CD4-positive, alpha-beta T cell treated with Interleukin-4 for 4 hours (primary cell): ENCODE data around the gene OR1J1.
A peak's percentile ranks its signal among the peaks of the same experiment; 100 is the strongest.

Experiments used
- DNase-seq: peaks from one replicate; pipeline ENCODE4 v3.0.0-alpha.2; 2020

Gene OR1J1, protein sequence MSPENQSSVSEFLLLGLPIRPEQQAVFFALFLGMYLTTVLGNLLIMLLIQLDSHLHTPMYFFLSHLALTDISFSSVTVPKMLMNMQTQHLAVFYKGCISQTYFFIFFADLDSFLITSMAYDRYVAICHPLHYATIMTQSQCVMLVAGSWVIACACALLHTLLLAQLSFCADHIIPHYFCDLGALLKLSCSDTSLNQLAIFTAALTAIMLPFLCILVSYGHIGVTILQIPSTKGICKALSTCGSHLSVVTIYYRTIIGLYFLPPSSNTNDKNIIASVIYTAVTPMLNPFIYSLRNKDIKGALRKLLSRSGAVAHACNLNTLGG

DNA sequence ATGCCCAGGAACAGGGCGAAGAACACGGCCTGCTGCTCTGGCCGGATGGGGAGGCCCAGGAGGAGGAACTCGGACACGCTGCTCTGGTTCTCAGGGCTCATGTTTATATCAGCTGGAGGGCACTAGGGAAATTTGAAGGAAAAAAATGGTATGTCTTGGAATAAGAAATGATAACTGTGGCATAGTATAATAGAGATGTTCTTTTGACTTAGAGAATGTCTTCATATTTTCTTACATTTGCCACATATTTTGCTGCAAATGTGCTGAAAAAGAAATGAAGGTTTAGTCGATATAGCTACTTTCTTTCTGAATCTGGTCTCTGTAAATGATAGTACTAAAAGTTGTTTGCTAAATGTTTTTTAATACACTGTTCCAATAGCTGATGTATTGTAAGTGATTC lies at the start of gene OR1J1:
Gene OR1J1, minus strand, starts transcription at position 101 of the 400 bp plus-strand sequence. Its CDS starts 0 bp downstream, at position 101.
- DNase-seq: no peak

DNA sequence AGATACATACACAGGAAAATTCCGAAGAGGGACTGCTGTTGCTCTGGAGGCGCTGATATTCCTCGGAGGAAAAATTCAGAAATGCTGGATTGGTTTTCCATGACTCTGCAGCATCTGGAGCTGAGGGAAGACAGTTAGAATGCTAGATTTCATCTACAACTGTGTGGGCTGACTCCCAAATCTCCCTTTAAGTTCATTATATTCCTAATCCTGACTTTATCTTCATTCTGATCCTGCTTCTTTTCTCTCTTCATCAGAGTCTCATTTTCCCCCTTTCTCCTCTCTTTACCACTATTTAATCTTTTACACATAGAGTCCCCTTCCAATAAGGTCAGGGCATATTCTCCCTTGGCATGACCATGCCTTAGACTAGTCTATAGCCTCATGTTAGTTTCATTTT lies 49.5 kb upstream of the OR1J1 start, which contains the start of gene OR1N1:
Gene OR1N1, minus strand, starts transcription at position 101 of the 400 bp plus-strand sequence. Its CDS starts 0 bp downstream, at position 101.
- DNase-seq: no peak

DNA sequence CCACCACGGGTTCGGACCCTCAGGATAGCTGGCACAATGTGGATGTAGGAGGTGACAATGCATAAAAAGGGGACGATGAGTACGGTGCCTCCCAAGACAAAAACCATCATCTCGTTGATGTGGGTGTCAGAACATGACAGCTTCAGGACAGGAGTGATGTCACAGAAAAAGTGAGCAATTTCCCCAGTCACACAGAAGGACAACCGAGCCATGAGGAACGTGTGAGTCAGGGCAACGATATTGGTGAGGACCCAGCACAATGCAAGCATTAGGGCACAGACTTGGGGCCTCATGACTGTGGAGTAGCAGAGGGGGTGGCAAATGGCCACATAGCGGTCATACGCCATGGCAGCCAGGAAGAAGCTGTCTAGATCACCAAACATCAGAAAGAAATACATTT lies 48.9 kb upstream of the OR1J1 start:
- DNase-seq: no peak

DNA sequence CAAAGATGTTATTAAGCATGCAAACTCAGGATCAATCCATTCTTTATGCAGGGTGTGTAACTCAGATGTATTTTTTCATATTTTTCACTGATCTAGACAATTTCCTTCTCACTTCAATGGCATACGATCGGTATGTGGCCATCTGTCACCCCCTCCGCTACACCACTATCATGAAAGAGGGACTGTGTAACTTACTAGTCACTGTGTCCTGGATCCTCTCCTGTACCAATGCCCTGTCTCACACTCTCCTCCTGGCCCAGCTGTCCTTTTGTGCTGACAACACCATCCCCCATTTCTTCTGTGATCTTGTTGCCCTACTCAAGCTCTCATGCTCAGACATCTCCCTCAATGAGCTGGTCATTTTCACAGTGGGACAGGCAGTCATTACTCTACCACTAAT lies 41.6 kb upstream of the OR1J1 start:
- DNase-seq: no peak

DNA sequence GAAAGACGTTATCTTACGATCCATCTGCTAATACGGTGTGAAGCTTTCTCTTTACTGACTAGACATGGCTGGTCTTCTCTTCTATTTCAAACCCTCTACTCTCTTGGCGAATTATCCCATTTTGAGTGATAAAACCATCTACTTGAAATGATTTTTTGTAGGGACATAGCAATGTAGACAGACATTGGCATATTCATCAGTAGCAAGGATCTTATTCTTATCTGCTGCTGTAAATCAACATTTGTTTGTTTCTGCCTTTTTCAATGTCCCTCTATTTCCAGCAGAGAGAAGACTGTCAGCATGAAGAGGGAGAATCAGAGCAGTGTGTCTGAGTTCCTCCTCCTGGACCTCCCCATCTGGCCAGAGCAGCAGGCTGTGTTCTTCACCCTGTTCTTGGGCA lies 41.1 kb upstream of the OR1J1 start, which contains the start of gene OR1J4:
Gene OR1J4, plus strand, starts transcription at position 301 of the 400 bp plus-strand sequence. Its CDS starts 0 bp downstream, at position 301.
- no peak for DNase-seq

DNA sequence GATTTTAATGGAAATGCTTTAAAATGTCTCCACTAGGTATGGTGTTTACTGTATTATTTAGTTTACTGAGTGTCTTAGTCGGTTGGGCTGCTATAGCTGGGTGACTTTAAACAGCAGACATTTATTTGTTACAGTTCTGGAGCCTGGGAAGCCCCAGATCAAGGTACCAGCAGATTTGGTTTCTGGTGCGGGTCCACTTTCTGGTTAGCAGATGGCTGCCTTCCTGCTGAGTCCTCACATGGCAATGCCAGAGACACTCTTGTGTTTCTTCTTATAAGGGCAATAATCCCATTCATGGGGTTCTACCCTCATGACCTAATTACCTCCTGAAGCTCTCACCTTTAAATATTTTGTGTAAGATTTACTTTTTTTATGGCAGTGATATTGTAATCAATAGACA lies 40.5 kb upstream of the OR1J1 start:
- DNase-seq: no peak

DNA sequence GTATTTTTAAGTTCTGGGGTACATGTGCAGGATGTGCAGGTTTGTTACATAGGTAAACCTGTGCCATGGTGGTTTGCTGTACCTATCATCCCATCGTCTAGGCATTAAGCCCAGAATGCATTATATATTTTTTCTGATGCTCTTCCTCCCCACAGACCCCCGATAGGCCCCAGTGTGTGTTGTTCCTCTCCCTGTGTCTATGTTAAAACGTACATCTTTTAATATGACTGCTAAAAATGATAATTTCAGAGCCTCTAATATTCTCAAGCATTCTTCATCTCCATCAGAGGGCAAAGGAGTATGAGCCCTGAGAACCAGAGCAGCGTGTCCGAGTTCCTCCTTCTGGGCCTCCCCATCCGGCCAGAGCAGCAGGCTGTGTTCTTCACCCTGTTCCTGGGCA lies 32.8 kb upstream of the OR1J1 start, which contains the start of gene OR1J2:
Gene OR1J2, plus strand, starts transcription at position 301 of the 400 bp plus-strand sequence. Its CDS starts 0 bp downstream, at position 301.
- DNase-seq: no peak

DNA sequence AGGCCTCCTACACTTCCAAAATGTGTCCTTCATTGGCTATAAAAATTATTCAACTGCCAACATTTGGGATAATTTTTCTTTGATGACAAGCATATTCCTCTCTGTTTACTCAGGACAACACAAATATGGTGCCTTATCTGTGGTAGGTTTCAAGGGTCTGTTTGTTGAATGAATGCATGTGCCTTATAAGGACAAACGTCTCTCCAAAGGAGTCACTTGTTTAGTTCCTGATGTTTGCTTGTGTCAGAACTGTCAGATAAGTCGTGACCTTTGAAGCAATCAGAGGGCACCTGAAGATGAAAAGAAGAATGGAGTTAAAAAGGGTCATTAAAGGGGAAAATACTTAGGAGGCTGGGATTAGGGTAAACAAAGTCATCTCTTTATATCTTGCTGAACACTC lies 29.2 kb upstream of the OR1J1 start:
- DNase-seq: no peak

DNA sequence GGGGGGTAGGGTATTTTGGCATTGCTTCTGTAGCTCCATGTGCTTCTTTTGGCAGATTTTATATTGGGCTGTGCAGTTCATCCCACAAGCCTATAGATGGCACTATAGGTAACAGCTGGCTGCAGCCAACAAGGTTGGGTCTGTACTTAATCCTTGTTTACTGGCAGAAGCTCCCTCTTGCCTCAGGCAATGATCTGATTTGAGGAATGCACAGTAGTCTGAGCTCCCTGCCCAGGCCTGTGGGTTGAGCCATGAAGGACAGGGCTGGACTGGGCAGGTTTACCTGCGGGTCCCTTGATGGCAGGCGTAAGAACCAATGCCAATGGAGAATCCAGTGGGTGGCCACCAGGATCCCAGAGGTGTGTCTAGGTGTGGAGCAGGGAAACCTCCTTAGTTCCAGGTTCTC lies 21.2 kb upstream of the OR1J1 start:
- peak; percentile 23 for DNase-seq

DNA sequence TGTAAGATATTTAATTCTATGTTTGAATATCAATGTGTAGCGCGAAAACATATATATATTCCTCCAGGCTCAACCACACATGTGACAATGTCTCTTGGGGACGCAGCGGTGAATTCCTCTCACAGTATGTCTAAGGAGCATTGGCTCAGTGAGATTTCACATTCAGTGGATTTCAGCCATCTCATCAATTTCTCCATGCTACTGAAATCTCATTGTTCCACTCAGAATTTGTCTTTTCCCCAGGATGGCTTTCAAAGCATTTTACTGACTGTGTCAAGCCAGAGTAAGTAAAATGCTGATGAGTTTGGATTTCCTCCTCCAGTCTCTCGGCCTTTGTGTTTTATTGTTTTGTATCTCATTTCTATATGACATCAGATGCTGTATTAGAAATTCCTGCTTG lies 1.3 kb upstream of the OR1J1 start:
- DNase-seq: no peak

DNA sequence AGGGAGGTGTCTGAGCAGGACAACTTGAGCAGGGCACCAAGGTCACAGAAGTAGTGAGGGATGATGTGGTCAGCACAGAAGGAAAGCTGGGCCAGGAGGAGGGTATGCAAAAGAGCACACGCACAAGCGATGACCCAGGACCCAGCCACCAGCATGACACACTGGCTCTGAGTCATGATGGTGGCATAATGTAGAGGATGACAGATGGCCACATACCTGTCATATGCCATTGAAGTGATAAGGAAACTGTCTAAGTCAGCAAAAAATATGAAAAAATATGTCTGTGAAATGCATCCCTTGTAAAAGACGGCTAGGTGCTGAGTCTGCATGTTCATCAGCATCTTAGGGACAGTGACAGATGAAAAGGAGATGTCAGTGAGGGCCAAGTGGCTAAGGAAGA lies 380 bp downstream of the OR1J1 start:
- no peak for DNase-seq

DNA sequence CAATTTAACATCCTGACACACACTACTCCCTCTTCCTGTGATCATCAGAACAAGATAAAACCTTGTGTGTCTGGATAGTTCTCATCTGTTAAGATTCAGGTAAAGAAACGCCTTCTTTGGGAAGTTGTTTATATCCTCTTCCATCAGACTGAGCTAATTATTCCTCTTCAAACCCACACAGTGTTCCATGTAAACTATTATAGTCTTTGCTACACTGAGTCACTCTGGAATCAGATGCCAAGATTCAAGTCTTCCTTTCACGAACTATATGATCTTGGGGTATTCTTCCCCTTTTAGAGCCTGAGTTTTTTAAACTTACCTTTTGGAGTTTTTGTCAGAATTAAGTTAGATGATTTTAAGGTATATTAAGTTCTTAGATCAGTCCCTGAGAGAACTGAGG lies 2.0 kb downstream of the OR1J1 start:
- no peak for DNase-seq

DNA sequence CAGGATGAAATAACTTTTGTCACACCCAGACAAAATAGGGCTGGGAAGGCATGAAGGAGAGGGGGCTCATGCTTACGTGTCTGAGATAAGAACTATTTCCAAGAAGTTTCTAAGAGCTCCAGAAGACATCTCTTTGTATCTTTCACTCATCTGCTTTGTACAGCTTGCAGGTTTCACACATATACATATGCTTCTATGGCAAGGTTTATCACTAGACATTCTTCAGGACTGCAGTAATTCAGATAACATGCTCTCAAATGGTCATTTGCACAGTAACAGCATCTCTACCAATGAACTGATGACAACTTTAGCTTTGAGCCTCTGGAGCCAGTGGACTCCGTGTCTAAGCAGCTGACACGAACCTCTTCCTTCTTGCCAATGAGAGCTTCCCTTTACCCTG lies 3.2 kb downstream of the OR1J1 start:
- no peak for DNase-seq

DNA sequence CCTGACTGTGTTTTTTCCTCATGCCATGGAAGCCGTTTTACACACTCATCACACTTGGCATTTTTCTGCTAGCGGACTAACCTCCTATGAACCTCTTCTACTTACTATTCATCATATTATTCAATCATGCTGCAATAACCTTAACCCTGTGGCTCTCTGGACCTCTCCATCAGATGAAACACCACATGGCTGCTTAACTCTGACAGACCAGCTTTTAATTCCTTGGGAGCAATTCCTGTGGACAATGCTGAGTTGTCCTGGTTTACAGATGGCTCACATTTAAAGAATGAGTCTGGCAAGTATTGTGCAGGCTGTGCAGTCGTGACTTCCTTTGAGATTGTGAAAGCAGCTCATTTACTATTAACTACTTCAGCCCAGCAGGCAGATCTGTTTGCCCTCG lies 9.0 kb downstream of the OR1J1 start:
- no peak for DNase-seq

DNA sequence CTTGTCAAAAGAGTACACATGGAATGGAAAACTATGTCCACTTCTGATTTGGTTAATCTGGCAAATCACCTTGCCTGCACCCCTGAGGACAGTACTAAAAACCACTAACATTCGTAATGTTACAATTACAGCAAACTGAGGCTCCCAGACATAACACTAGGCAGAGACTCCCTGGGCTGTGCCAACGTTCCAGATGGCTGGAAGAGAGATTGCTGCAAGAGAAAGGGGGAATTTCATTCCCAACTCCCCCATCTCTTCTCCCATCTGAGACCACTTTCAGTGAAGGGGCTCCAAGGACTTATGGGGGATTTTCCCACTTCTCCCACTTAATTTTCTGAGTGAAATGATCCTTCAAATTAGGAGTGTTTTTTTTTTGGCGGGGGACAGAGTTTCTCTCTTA lies 11.3 kb downstream of the OR1J1 start:
- DNase-seq: no peak

DNA sequence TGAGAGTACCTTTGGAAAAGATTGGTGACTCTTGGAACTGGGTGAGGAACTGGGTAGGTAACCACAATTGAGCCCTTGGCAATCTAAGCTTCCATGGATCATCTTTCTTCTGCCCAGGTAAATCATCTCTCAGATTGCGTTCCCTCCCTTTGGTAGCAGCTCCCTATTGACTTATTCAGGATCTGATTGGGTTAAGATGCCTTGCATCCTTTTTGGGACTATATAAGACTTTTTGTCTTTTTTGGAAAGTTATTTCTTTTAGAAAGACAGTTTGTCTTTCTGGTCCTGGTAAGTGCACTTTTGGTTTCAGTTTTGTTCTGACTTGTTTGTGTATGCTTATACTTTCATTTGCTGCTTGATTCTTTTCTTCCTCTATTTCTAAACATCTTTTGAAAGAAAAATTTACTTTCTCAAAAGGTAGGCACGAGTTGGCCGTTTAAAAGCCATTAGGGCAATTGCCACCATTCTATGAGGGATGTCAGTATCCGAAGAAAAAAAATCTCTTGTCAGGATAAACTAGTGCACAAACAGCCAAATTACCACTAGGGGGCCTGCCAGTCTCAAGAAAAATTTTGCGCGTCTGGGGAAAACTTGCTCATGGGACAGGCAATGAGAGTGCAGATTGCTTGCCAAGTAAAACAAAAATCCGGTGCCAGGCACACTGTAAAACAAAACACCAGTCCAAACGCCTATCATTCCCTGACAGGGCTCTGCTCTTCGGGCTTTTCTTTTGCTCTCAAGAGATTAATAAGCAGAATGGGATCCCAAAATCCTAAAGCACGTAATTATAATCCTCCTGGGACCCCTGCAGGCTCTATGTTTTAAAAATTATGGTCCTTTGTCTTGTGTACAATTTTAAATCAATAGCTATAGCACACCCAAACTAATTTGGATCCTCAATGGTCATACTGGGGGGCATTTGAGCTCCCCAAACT lies 12.8 kb downstream of the OR1J1 start:
- DNase-seq: peak; percentile 69

DNA sequence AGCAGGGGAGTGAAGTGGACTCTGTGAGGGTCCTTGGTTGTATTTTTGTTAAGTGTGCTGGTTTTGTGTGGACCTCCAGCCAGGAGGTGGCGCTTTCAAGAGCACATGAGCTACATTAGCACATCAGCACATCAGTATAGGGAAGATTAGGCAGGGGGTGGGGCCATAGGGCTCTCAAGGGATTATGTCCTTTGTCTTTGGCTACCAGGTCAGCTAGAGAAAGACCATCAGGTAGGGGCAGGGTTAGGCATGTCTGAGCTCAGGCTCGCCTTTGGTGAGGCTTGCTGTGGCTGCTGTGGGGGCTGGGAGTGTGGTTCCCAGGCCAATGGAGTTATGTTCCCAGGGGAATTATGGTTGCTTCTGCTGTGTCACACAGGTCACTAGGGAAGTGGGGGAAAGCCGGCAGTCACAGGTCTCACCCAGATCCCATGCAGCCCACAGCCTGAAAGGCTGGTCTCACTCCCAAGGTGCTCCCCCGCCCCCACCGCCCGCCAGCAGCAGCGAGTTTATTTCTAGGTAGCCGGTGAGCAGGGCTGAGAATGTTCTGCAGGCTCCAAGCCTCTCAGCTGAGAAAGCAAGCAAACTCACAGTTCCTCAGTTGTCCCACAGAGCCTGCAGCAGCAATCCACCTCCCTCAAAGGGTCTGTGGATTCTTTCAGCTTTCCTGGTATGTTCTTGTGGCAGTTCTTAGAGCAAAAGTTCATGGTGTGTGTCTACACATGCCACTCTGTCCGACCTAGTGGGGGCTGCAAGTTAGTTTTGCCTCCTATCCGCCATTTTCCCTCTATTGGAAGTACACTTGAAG lies 13.7 kb downstream of the OR1J1 start:
- DNase-seq: no peak

DNA sequence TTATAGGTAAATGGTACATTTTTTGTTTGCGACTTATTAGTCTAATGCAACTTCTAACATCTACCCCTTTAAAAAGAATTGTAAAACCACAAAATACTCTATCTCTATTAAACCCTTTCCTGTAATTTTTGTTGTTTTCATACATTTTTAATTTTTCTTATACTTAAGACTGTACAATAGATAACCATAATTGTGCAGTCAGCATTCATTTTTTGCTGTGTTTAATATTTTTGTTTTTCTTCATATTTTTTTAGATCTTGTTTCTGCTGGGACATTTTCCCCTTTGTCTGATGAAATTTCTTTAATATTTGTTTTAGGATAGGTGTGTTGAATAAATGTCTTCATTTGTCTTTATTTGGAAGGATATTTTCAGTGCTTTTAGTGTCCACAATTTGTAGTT lies 19.9 kb downstream of the OR1J1 start:
- no peak for DNase-seq

DNA sequence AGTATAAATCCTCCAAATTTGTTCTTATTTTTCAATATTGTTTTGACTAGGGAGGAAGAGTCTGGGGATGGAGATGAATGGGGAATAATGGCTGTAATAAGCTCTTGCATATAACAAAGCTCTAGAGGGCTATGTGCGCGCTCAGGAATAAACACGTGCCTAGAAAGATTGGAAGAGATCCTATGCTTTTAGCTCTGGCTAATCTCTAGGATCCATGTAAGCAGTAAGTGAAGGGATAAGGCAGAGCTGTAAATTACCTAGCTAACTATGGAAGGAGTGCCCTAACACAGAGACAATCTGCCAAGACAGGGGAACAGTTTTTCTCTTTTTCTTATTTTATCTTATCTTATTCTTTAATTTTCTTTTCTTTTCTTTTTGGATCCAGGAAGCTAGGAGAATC lies 21.6 kb downstream of the OR1J1 start:
- no peak for DNase-seq

DNA sequence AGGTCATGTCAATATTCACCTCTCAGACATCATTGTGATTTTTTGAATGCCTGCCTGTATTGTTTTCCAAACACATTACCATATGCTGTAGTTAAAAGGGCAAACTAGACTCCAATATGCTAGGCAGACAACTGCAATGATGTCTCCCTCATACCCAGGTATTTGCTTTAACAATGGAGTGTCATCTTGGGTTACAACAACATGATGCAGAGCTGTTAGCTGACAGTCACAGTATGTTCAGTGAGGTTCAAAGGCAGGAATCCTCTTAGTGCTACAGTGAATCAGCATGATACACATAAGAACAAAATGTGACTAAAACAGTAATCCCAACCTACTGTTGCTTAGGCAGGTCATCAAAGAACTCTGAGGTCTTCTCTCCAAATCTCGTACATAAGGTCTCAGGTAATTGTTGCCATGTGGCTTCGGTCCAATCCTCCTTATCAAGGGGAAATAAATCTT lies 24.0 kb downstream of the OR1J1 start:
- DNase-seq: no peak

DNA sequence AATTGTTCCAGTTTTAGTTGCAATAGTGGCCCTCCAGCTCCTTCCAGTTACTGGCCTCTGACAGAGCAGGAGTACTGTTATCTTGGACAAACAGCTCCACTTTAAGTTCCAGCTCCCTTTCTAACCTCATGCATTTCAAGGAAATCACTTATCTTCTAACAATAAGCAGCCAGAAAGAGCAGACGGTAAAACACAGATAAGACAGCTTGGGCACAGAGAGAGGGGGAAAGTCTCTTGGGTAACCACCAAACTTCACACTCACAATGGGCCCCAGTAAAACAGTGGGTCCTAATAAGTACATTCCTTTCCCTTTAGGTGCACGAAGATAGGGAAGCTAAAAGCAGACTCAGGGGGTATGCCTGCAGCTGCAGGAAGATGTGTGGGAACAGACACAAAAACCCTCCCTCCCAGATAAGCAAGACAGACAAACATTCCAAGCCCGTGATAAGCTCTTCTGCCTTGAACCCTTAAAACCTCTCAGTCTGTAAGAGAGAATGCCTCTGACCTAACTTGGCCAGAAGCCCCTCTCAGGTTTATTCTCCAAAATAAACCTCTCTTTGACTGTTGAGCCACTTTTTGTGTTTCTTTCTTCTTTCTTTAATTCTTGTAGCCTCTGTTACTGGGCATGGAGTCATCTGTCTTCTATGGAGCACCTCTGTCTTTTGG lies 30.8 kb downstream of the OR1J1 start:
- no peak for DNase-seq

DNA sequence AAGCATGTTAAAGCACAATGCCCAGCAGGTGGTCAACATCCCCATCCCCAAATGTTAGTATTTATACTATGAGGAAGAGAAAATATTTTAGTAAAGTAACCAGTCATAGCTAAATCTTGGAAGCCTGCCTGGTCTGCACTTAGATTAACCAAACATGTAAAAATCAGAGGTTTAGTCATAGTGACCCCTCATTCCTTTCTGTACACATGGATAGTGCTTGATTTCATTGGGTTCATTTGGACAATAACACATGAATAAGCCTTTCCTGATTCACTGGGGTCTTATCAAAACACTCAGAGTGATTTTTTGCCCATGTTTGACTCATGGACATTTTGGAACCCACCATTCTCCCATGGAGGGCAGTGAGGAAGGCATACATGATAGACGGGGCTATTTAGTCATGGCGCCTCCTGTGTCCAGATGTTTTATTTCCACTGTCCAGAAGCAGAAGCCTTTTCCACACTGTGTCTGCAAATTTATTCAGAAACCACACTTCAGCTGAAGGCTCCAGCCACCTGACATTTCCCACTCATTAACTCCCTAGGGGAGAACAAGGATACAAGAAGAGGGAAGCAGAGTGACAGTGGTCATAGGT lies 32.5 kb downstream of the OR1J1 start:
- DNase-seq: no peak
